Measurements from ENCODE around the gene GAS7.

GAS7 gene

GRCh38 chr17:10135539-10136257 is 62.7 kb downstream of the GAS7 start:
- Histone ChIP-seq H3K9ac (no peak overlapping the region), H3K4me2 (no peak overlapping the region), H3K27me3 (ENCODE audit: insufficient read depth, low read depth) (no peaks in the 10 kb centered on the region), H3K36me3 (ENCODE audit: insufficient read depth) (no peaks in the 10 kb centered on the region), H3K27ac (no peak overlapping the region), H2AFZ (ENCODE audit: low read depth) (no peak overlapping the region), H4K20me1 (ENCODE audit: insufficient read depth) (no peaks in the 10 kb centered on the region), H3K4me3 (IDR thresholded peaks at IDR 0.05; ENCODE audit: insufficient read depth, low read depth, low read length) (no peak overlapping the region), H3K4me1 (ENCODE audit: low read depth, poor library complexity, severe bottlenecking) (no peaks in the 10 kb centered on the region), H3K79me2 (ENCODE audit: insufficient read depth, low read depth) (no peaks in the 10 kb centered on the region)
- no peak for TF ChIP-seq CTCF (conservative IDR thresholded peaks at IDR 0.05; ENCODE audit: low read depth, low read length)

- H3K9ac ChIP-seq: no peak overlapping the region
- no peak overlapping the region for H3K27ac ChIP-seq
- no peaks in the 10 kb centered on the region for H3K79me2 ChIP-seq (ENCODE audit: insufficient read depth, low read depth)
- no peak overlapping the region for H2AFZ ChIP-seq (ENCODE audit: low read depth)
- H4K20me1 ChIP-seq (ENCODE audit: insufficient read depth): no peaks in the 10 kb centered on the region
- no peak overlapping the region for H3K4me2 ChIP-seq
- H3K27me3 ChIP-seq (ENCODE audit: insufficient read depth, low read depth): no peaks in the 10 kb centered on the region
- no peak overlapping the region for H3K4me3 ChIP-seq (IDR thresholded peaks at IDR 0.05; ENCODE audit: insufficient read depth, low read depth, low read length)
- TF ChIP-seq CTCF (conservative IDR thresholded peaks at IDR 0.05; ENCODE audit: low read depth, low read length): no peak
- no peaks in the 10 kb centered on the region for H3K4me1 ChIP-seq (ENCODE audit: low read depth, poor library complexity, severe bottlenecking)
- H3K36me3 ChIP-seq (ENCODE audit: insufficient read depth): no peaks in the 10 kb centered on the region
Measured at GRCh38 chr17:10130677-10131076, 67.7 kb downstream of the GAS7 start.

- Histone ChIP-seq H3K9ac (no peak overlapping the region), H3K79me2 (ENCODE audit: insufficient read depth, low read depth) (no peaks in the 10 kb centered on the region), H3K27me3 (ENCODE audit: insufficient read depth, low read depth) (no peaks in the 10 kb centered on the region), H4K20me1 (ENCODE audit: insufficient read depth) (no peaks in the 10 kb centered on the region), H2AFZ (ENCODE audit: low read depth) (no peak overlapping the region), H3K27ac (no peak overlapping the region), H3K36me3 (ENCODE audit: insufficient read depth) (no peaks in the 10 kb centered on the region), H3K4me1 (ENCODE audit: low read depth, poor library complexity, severe bottlenecking) (no peaks in the 10 kb centered on the region), H3K4me2 (no peak overlapping the region), H3K4me3 (IDR thresholded peaks at IDR 0.05; ENCODE audit: insufficient read depth, low read depth, low read length) (no peak overlapping the region)
- no peak for TF ChIP-seq CTCF (conservative IDR thresholded peaks at IDR 0.05; ENCODE audit: low read depth, low read length)
Measured at GRCh38 chr17:10130263-10130662, 68.1 kb downstream of the GAS7 start.

- no peaks in the 10 kb centered on the region for H3K36me3 ChIP-seq (ENCODE audit: insufficient read depth)
- H3K79me2 ChIP-seq (ENCODE audit: insufficient read depth, low read depth): no peaks in the 10 kb centered on the region
- no peak overlapping the region for H2AFZ ChIP-seq (ENCODE audit: low read depth)
- H3K27me3 ChIP-seq (ENCODE audit: insufficient read depth, low read depth): no peaks in the 10 kb centered on the region
- no peak overlapping the region for H3K4me3 ChIP-seq (IDR thresholded peaks at IDR 0.05; ENCODE audit: insufficient read depth, low read depth, low read length)
- no peak for TF ChIP-seq CTCF (conservative IDR thresholded peaks at IDR 0.05; ENCODE audit: low read depth, low read length)
- no peak overlapping the region for H3K27ac ChIP-seq
- no peaks in the 10 kb centered on the region for H4K20me1 ChIP-seq (ENCODE audit: insufficient read depth)
- no peaks in the 10 kb centered on the region for H3K4me1 ChIP-seq (ENCODE audit: low read depth, poor library complexity, severe bottlenecking)
- no peak overlapping the region for H3K9ac ChIP-seq
- H3K4me2 ChIP-seq: no peak overlapping the region
Measured at GRCh38 chr17:10127819-10128425, 70.5 kb downstream of the GAS7 start.

Measured in KMS-11 (cell line).